Neural cell (in vitro differentiated cells): ENCODE results near the gene MAGI2. TPM values are rescaled to one million over a fixed set of nuclear protein-coding genes. Genes with fewer than 3 reads are reported as not detected.

Experiments
- H2AFZ ChIP-seq: fragments of 200-600, 300-800 bp; sonication (generic), shearing (Covaris generic); 2 replicates; pipeline ENCODE4 v1.6.0; 2014; ENCODE audit warnings: low read depth, mild to moderate bottlenecking, antibody characterized with exemption, low read length, moderate library complexity
- H3F3A ChIP-seq: fragments of 200-600 bp; shearing (Covaris generic); 2 replicates; pipeline ENCODE4 v1.6.1; 2016; ENCODE audit warnings: mild to moderate bottlenecking, moderate library complexity, mixed read lengths, antibody characterized with exemption, low read length; ENCODE audit not compliant: insufficient read depth, poor library complexity, severe bottlenecking
- H3K27ac ChIP-seq: fragments of 200-600, 300-800 bp; sonication (generic), shearing (Covaris generic); 2 replicates; pipeline ENCODE4 v1.5.1; 2014; ENCODE audit warnings: mild to moderate bottlenecking, low read length, moderate library complexity
- H3K27me3 ChIP-seq: fragments of 300-800, 200-600 bp; sonication (generic), shearing (Covaris generic); 2 replicates; pipeline ENCODE4 v1.6.0; 2014; ENCODE audit warnings: mild to moderate bottlenecking, low read depth, low read length, moderate library complexity; ENCODE audit not compliant: insufficient read depth
- H3K36me3 ChIP-seq: fragments of 300-800, 200-600 bp; sonication (generic), shearing (Covaris generic); 2 replicates; pipeline ENCODE4 v1.5.1; 2014; ENCODE audit warnings: mild to moderate bottlenecking, antibody characterized with exemption, low read length, moderate library complexity; ENCODE audit not compliant: insufficient read depth
- H3K4me2 ChIP-seq: fragments of 300-800, 200-600 bp; sonication (generic), shearing (Covaris generic); 2 replicates; pipeline ENCODE4 v1.6.0; 2014; ENCODE audit warnings: mild to moderate bottlenecking, low read length
- H3K4me3 ChIP-seq: fragments of 300-800, 200-600 bp; sonication (generic), shearing (Covaris generic); 2 replicates; pipeline ENCODE4 v1.5.1; 2014; ENCODE audit warnings: mild to moderate bottlenecking, low read length, moderate library complexity
- H3K79me2 ChIP-seq: fragments of 200-600 bp; shearing (Covaris generic); replicated peaks from 2 replicates; pipeline ENCODE4 v1.6.0; 2014; ENCODE audit warnings: mild to moderate bottlenecking, low read length, moderate library complexity; ENCODE audit not compliant: insufficient read depth
- H3K9ac ChIP-seq: fragments of 300-800, 200-600 bp; sonication (generic), shearing (Covaris generic); 2 replicates; pipeline ENCODE4 v1.6.1; 2016; ENCODE audit warnings: mild to moderate bottlenecking, low read length, mixed read lengths
- H3K9me2 ChIP-seq: fragments of 200-600 bp; shearing (Covaris generic); 2 replicates; pipeline ENCODE4 v1.6.1; 2016; ENCODE audit warnings: mild to moderate bottlenecking, low read length, mixed read lengths; ENCODE audit not compliant: insufficient read depth
- H3K9me3 ChIP-seq: fragments of 200-600, 300-800 bp; sonication (generic), shearing (Covaris generic); 2 replicates; pipeline ENCODE4 v1.6.1; 2016; ENCODE audit warnings: mild to moderate bottlenecking, mixed run types, low read length, moderate library complexity, mixed read lengths
- H4K20me1 ChIP-seq: fragments of 200-600 bp; shearing (Covaris generic); 2 replicates; pipeline ENCODE4 v1.6.1; 2016; ENCODE audit warnings: mild to moderate bottlenecking, mixed run types; ENCODE audit not compliant: insufficient read depth
- CTCF ChIP-seq: fragments of 450-650 bp; IDR thresholded peaks from 2 replicates; pipeline ENCODE4 v1.5.1; 2014; ENCODE audit warnings: antibody characterized with exemption, mild to moderate bottlenecking, moderate library complexity; ENCODE audit not compliant: poor library complexity, severe bottlenecking
- EP300 ChIP-seq: fragments of 450-650 bp; conservative IDR thresholded peaks from 2 replicates; pipeline ENCODE4 v1.6.1; 2014; ENCODE audit warnings: antibody characterized with exemption, mild to moderate bottlenecking, moderate library complexity; ENCODE audit not compliant: poor library complexity, severe bottlenecking
- EZH2 ChIP-seq: fragments of 200-600, 300-800 bp; shearing (Covaris generic), sonication (generic); IDR thresholded peaks from 2 replicates; pipeline ENCODE4 v1.6.1; 2014; ENCODE audit warnings: antibody characterized with exemption, low read length, borderline replicate concordance, mild to moderate bottlenecking; ENCODE audit not compliant: insufficient read depth, poor library complexity, severe bottlenecking
- MXI1 ChIP-seq: fragments of 450-650 bp; conservative IDR thresholded peaks from 2 replicates; pipeline ENCODE4 v1.6.1; 2014; ENCODE audit warnings: antibody characterized with exemption, mild to moderate bottlenecking; ENCODE audit not compliant: poor library complexity, severe bottlenecking
- POLR2AphosphoS5 ChIP-seq: IDR thresholded peaks from 2 replicates; pipeline ENCODE4 v1.6.1; 2012
- RAD21 ChIP-seq: fragments of 450-650 bp; conservative IDR thresholded peaks from 2 replicates; pipeline ENCODE4 v1.6.1; 2014; ENCODE audit warnings: antibody characterized with exemption, mild to moderate bottlenecking, moderate library complexity
- REST ChIP-seq: IDR thresholded peaks from 2 replicates; pipeline ENCODE4 v1.6.1; 2012; ENCODE audit warnings: borderline replicate concordance
- SMC3 ChIP-seq: fragments of 450-650 bp; conservative IDR thresholded peaks from 2 replicates; pipeline ENCODE4 v1.6.1; 2014; ENCODE audit warnings: antibody characterized with exemption, mild to moderate bottlenecking, moderate library complexity; ENCODE audit not compliant: poor library complexity
- TAF1 ChIP-seq: IDR thresholded peaks from 2 replicates; pipeline ENCODE4 v1.6.1; 2012; ENCODE audit warnings: low read depth
- polyA plus RNA-seq: library from polyadenylated mRNA; depleted of rRNA; stranded (reverse); fragments of >200 nt; gene quantifications from 2 replicates; pipeline ENCODE4 v1.2.3, GENCODE V29; 2014

MAGI2 gene
- polyA plus RNA-seq, 1 donor from 2014 or later: 19.3 TPM

DNA sequence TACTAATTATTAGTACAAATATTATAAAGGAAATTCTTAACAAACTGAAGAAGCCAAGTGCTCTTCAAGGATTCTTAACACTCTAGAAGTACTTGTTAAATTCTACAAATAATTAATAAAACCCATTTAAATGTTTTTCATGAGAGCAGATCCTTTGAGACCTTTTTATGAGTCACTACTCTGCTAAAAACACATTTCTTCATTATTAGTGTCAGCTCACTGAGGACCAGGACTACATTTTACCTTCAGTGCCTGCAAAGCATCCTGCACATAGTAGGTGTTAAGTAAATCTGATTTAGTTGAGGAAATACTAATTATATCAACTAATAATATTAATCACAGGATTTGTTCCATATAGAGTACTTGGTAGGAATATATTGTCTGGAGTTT, 1381.3 kb downstream of the MAGI2 start:
- Histone ChIP-seq H3K9me2 (no peaks in the 10 kb centered on the region), H3K36me3 (no peaks in the 10 kb centered on the region), H3K79me2 (no peaks in the 10 kb centered on the region), H3K4me2 (no peak overlapping the region), H3K4me3 (no peak overlapping the region), H3K27me3 (no peaks in the 10 kb centered on the region), H3K9ac (no peak overlapping the region), H2AFZ (no peak overlapping the region), H3K9me3 (no peaks in the 10 kb centered on the region), H3K27ac (no peak overlapping the region), H4K20me1 (no peaks in the 10 kb centered on the region), H3F3A (no peaks in the 10 kb centered on the region)
- TF ChIP-seq CTCF: no peak
- TF ChIP-seq REST: no peak
- TF ChIP-seq EP300: no peak
- TF ChIP-seq RAD21: no peak
- no peak for TF ChIP-seq MXI1
- TF ChIP-seq TAF1: no peak
- TF ChIP-seq POLR2AphosphoS5: no peak
- no peak for TF ChIP-seq SMC3
- no peak for TF ChIP-seq EZH2

DNA sequence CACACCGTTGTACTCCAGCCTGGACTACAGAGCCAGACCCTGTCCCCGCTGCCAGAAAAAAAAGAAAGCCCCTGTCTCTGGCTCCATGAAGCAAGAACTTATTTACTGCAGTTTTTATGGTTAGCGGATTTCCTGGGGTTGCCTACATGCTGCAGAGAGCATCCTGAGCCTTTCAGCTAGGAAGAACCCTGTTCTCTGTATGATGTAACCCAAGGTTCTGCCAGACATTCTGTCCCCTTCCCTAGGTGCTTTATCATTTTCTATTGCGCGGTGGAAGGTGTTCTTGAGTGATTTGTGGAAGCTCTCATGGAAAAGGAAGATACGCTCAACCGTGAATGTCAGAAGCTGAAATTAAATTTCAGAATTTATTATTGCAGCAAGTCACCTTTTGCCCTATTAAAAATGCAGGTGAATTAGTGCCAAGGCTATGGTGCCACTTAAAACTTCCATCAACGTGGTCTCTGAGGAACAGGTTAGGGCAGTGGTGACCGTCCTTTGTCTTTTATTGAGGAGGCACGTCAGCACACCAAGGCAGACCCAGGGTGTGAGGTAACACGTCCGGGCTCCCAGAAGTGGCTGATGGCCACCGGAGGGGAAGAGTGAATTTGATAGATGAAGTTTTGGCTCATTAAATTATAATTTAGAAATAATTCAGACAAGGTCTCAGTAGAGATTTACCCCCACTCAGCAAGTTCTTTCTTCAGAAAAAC, 1381.8 kb downstream of the MAGI2 start:
- TF ChIP-seq EZH2 (no peak), RAD21 (no peak), POLR2AphosphoS5 (no peak), MXI1 (no peak), SMC3 (no peak), REST (no peak), TAF1 (no peak)
- H3K79me2 ChIP-seq: no peaks in the 10 kb centered on the region
- no peak overlapping the region for H3K4me2 ChIP-seq
- H3F3A ChIP-seq: no peaks in the 10 kb centered on the region
- no peaks in the 10 kb centered on the region for H3K9me2 ChIP-seq
- no peaks in the 10 kb centered on the region for H3K36me3 ChIP-seq
- H2AFZ ChIP-seq: no peak overlapping the region
- no peaks in the 10 kb centered on the region for H4K20me1 ChIP-seq
- no peaks in the 10 kb centered on the region for H3K9me3 ChIP-seq
- H3K27me3 ChIP-seq: no peaks in the 10 kb centered on the region
- no peak overlapping the region for H3K27ac ChIP-seq
- no peak overlapping the region for H3K4me3 ChIP-seq
- no peak overlapping the region for H3K9ac ChIP-seq
